ENCODE data around the gene MYOT.
"Not testable (repeated sequence)": the region's sequence is repeated elsewhere in the genome, so short reads cannot be mapped to it uniquely, and the experiment has no call there.

Gene MYOT

GRCh38 chr5:137867664-137868063, at the start of gene MYOT:
Gene MYOT, plus strand, starts transcription at chr5:137867860. Its CDS starts 2,792 bp downstream, at chr5:137870652.
- in situ Hi-C loops (cut with MboI; ENCODE audit: low sequenced_read_pairs), result no loop called here

- in situ Hi-C loops (cut with MboI; ENCODE audit: low sequenced_read_pairs), result no loop called here
Observed at GRCh38 chr5:137819766-137820165, 47.9 kb upstream of the MYOT start.

GRCh38 chr5:137822158-137822764, 45.4 kb upstream of the MYOT start:
- in situ Hi-C loops (cut with MboI; ENCODE audit: low sequenced_read_pairs), result no loop called here

GRCh38 chr5:137822984-137823383, 44.7 kb upstream of the MYOT start:
- in situ Hi-C loops (cut with MboI; ENCODE audit: low sequenced_read_pairs), result no loop called here

- in situ Hi-C loops (cut with MboI; ENCODE audit: low sequenced_read_pairs), result no loop called here
Observed at GRCh38 chr5:137825165-137825564, 42.5 kb upstream of the MYOT start.

GRCh38 chr5:137826067-137826466, 41.6 kb upstream of the MYOT start:
- in situ Hi-C loops (cut with MboI; ENCODE audit: low sequenced_read_pairs), result no loop called here

GRCh38 chr5:137828180-137828579, 39.5 kb upstream of the MYOT start:
- in situ Hi-C loops (cut with MboI; ENCODE audit: low sequenced_read_pairs), result no loop called here

- in situ Hi-C loops (cut with MboI; ENCODE audit: low sequenced_read_pairs), result no loop called here
Observed at GRCh38 chr5:137828664-137829063, 39.0 kb upstream of the MYOT start.

- in situ Hi-C loops (cut with MboI; ENCODE audit: low sequenced_read_pairs), result no loop called here
Observed at GRCh38 chr5:137831105-137831504, 36.6 kb upstream of the MYOT start.

- in situ Hi-C loops (cut with MboI; ENCODE audit: low sequenced_read_pairs), result no loop called here
Observed at GRCh38 chr5:137831526-137831925, 36.1 kb upstream of the MYOT start.

GRCh38 chr5:137832416-137832815, 35.2 kb upstream of the MYOT start:
- in situ Hi-C loops (cut with MboI; ENCODE audit: low sequenced_read_pairs), result no loop called here

GRCh38 chr5:137833463-137833862, 34.2 kb upstream of the MYOT start:
- in situ Hi-C loops (cut with MboI; ENCODE audit: low sequenced_read_pairs), result no loop called here

GRCh38 chr5:137834498-137835049, 33.1 kb upstream of the MYOT start:
- in situ Hi-C loops (cut with MboI; ENCODE audit: low sequenced_read_pairs), result no loop called here

- in situ Hi-C loops (cut with MboI; ENCODE audit: low sequenced_read_pairs), result no loop called here
Observed at GRCh38 chr5:137836298-137836697, 31.4 kb upstream of the MYOT start.

GRCh38 chr5:137836997-137837396, 30.7 kb upstream of the MYOT start:
- in situ Hi-C loops (cut with MboI; ENCODE audit: low sequenced_read_pairs), result no loop called here

GRCh38 chr5:137837491-137838394, 29.9 kb upstream of the MYOT start:
- in situ Hi-C loops (cut with MboI; ENCODE audit: low sequenced_read_pairs), result no loop called here

- in situ Hi-C loops (cut with MboI; ENCODE audit: low sequenced_read_pairs), result no loop called here
Observed at GRCh38 chr5:137838976-137839375, 28.7 kb upstream of the MYOT start.

GRCh38 chr5:137842296-137842695, 25.4 kb upstream of the MYOT start:
- in situ Hi-C loops (cut with MboI; ENCODE audit: low sequenced_read_pairs), result no loop called here

GRCh38 chr5:137843676-137844299, 23.9 kb upstream of the MYOT start:
- in situ Hi-C loops (cut with MboI; ENCODE audit: low sequenced_read_pairs), result no loop called here

- in situ Hi-C loops (cut with MboI; ENCODE audit: low sequenced_read_pairs), result no loop called here
Observed at GRCh38 chr5:137845472-137845871, 22.2 kb upstream of the MYOT start.

GRCh38 chr5:137847687-137848086, 20.0 kb upstream of the MYOT start:
- in situ Hi-C loops (cut with MboI; ENCODE audit: low sequenced_read_pairs), result no loop called here

- in situ Hi-C loops (cut with MboI; ENCODE audit: low sequenced_read_pairs), result not testable (repeated sequence)
Observed at GRCh38 chr5:137853165-137853564, 14.5 kb upstream of the MYOT start.
